Body of pancreas (tissue), 4 donors: ENCODE data around the gene IL16.

ENCODE experiments used
- POLR2A ChIP-seq, 3 donors: fragments of 450-650 bp; IDR thresholded peaks; one replicate each; pipeline ENCODE4 v1.6.1; 2016; ENCODE audit warnings: antibody characterized with exemption in 3 of 3, mild to moderate bottlenecking in 2 of 3
- TF ChIP-seq, protein P1 (sequence below), 7 experiments: fragments of 450-650 bp in 4 of 7; fragments of 200-600 bp in 3 of 7; sonication (generic) in 3 of 7; IDR thresholded peaks; one replicate each; pipeline ENCODE4 v1.5.1; 2016 to 2019; ENCODE audit warnings: antibody characterized with exemption in 7 of 7

DNA sequence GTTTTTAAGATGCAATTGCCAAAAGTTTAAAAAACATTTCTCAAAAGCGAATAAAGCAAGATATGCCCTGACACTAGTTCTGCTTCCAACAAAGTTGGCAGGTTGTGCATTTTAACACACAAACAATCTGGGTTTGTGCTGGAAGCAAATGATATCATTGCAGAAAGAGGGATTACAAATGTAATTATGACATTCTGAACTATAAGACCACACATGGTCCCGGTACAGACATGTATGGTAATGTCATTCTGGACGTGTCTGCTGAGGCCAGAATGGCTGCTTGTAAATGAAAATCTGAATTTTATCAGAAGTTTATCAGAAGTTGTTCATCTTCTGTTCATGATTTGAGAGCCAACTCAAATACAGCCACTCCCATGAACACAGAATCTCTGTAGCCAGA, 166.6 kb downstream of the IL16 start:
- TF ChIP-seq, protein P1, sequence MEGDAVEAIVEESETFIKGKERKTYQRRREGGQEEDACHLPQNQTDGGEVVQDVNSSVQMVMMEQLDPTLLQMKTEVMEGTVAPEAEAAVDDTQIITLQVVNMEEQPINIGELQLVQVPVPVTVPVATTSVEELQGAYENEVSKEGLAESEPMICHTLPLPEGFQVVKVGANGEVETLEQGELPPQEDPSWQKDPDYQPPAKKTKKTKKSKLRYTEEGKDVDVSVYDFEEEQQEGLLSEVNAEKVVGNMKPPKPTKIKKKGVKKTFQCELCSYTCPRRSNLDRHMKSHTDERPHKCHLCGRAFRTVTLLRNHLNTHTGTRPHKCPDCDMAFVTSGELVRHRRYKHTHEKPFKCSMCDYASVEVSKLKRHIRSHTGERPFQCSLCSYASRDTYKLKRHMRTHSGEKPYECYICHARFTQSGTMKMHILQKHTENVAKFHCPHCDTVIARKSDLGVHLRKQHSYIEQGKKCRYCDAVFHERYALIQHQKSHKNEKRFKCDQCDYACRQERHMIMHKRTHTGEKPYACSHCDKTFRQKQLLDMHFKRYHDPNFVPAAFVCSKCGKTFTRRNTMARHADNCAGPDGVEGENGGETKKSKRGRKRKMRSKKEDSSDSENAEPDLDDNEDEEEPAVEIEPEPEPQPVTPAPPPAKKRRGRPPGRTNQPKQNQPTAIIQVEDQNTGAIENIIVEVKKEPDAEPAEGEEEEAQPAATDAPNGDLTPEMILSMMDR (IDR thresholded peaks at IDR 0.05): no peak
- no peak for TF ChIP-seq POLR2A (IDR thresholded peaks at IDR 0.05)
